Stimulated activated CD8-positive, alpha-beta memory T cell treated with anti-CD3 and anti-CD28 coated beads, Interleukin-4, amount 100 ng/mL, for 1 hour (primary cell): ENCODE measurements around the gene FGF19.
"Not testable (repeated sequence)": the region's sequence is repeated elsewhere in the genome, so short reads cannot be mapped to it uniquely, and the experiment has no call there.

ENCODE experiments used
- DNase-seq, 2 donors: peaks; one replicate each; pipeline ENCODE4 v3.0.0-alpha.2; 2020; ENCODE audit warnings: low read depth in 2 of 2, low spot score in 1 of 2

Gene FGF19

DNA sequence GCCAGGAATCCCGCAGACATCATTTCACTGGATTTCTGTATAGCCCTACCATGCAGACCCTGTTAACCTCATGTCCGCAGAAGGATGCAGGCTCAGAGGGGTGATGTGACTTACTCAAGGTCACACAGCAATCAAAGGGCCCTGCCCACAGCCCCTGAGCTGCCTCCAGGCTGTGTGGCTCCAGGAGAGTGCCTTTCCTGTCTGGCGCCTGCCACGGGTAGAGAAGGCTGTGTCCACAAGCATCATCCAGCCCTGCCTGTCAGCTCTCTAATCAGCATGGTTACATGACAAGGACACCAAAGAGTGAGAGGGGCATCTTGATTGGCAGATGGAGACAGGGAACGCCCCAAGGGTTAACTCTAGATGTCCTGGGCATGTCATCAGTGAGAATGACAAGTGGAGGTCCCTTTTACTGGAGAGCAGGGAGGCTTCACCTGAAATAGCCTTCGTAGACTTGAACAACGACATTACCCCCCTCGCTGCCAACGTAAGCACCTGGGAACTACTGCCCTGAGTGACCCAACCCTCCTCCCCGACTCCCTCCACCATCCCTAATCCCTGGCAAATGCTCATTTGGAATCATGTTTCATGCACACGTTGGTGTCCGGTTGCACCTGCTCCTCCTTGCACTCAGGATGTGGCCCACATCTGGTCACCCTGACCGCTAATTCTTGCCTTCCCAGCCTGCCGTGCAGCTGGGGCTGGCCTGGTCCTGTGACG, 6.9 kb downstream of the FGF19 start:
- no peak for DNase-seq

DNA sequence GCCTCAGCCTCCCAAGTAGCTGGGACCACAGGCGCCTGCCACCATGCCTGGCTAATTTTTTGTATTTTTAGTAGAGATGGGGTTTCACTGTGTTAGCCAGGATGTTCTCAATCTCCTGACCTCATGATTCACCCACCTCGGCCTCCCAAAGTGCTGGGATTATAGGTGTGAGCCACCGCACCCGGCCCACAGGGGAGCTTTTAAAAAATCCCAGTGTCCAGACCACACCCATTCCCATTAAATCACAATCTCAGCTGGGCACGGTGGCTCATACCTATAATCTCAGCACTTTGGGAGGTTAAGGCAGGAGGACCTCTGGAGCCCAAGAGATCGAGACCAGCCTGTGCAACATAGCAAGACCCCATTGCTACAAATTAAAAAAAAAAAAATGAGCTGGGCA, 7.8 kb downstream of the FGF19 start:
- DNase-seq: not testable (repeated sequence)

DNA sequence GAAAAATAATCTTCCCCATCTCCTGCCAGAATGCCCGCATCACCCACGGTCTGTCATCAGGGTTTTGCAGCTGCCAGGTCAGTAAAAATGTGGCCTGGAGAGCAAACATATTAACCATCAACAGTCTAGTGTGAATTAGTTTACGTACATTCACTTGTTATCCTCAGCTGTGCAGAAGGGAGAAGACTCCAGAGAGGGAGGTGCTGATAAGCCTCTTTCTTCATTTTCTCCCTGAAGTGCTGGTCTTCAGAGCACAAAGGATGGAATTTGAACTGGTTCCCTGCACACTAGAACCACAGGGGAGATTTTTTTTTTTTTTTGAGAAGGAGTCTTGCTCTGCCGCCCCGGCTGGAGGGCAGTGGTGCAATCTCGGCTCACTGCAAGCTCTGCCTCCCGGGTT, 8.2 kb downstream of the FGF19 start:
- no peak for DNase-seq

GRCh38 chr11:69694781-69695180, 9.0 kb downstream of the FGF19 start:
- DNase-seq: no peak

- no peak for DNase-seq
Observed at GRCh38 chr11:69692422-69692821, 11.4 kb downstream of the FGF19 start.

DNA sequence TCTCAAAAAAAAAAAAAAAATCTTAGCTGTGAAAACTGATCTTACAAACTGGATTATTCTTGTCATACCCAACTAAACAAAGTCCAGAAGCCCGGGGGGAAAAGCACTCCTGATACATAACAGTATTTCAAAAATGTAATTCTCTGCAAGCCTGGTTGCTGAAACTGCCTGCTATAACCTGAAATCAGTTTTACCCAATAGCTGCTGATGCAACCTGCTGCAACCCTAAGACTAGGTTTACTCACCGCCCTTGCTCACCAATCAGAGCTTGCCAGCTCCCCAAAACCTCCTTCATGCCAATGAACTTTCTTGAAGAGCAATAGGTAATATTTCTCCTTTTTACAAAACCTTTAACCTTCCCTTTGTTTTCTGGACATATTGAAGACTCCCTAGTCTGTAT, 12.4 kb downstream of the FGF19 start:
- no peak for DNase-seq

- DNase-seq: no peak
Observed at GRCh38 chr11:69689484-69690319, 14.1 kb downstream of the FGF19 start.

DNA sequence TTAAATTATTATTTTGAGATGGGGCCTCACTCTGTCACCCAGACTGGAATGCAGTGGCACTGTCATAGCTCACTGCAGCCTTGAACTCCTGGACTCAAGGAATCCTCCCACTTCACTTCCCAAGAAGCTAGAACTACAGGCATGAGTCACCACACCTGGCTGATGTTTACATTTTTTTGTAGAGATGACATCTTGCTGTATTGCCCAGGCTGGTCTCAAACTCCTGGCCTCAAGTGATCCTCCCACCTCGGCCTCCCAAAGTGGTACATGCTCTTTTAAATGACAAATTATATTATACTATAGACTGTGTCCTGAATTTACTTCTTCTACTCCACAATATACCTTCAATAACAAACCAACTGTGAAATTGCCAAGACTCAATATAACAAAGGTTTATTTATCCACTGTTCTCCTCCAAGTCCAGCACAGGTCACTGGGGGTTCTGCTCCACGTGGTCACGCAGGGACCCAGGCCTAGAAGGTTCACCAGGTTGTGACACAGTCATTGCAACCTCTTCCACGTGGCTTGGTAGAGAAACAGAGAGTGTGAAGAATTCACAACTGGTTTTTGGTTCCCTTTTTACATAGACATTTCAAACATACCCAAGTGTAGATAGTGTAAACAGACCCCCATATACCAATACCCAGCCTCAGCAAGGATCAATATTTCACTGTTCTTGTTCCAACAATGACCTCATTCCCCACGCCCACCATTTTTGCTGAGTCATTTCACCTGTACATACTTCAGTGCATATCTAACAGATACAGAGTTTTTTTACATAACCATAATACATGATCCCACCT, 15.7 kb downstream of the FGF19 start:
- DNase-seq: not testable (repeated sequence)

DNA sequence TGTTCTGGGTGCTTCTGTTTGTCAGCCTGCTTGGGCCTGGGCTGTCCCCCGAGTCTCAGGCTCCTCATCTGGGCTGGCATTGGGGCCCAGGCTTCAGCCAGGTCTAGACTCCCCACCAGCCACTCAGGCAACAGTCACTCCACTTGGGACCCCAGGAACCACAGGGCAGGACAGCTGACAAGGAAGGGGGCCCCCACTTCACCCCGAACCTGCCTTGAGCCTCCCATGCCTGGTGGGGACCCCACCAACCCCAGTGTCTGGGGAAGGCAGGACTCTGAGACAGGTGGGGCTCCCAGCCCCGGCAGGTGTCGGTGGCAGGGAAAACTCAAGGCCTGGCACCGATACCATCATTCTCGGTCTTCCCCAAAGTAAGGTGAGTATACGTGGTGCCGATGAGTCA, 17.0 kb downstream of the FGF19 start:
- no peak for DNase-seq

DNA sequence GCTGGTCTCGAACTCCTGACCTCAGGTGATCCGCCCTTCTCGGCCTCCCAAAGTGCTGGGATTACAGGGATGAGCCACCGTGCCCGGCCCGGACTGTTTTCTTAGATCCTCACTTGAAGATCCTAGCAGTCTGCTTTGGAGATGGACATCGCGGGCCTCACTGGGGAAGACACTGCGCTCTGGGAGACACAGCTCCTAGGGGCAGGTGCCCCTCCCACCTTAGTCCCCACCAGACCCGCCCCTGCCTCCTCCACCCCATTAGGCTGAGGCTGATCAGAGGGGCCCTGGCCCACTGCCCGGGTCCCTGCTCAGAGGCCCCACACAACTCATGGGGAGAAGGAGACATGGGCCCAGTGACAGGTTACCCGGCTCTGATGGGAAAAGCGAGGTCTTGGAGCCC, 17.4 kb downstream of the FGF19 start:
- no peak for DNase-seq

- DNase-seq: no peak
Observed at GRCh38 chr11:69685348-69685747, 18.5 kb downstream of the FGF19 start.

GRCh38 chr11:69684651-69685050, 19.2 kb downstream of the FGF19 start:
- no peak for DNase-seq

DNA sequence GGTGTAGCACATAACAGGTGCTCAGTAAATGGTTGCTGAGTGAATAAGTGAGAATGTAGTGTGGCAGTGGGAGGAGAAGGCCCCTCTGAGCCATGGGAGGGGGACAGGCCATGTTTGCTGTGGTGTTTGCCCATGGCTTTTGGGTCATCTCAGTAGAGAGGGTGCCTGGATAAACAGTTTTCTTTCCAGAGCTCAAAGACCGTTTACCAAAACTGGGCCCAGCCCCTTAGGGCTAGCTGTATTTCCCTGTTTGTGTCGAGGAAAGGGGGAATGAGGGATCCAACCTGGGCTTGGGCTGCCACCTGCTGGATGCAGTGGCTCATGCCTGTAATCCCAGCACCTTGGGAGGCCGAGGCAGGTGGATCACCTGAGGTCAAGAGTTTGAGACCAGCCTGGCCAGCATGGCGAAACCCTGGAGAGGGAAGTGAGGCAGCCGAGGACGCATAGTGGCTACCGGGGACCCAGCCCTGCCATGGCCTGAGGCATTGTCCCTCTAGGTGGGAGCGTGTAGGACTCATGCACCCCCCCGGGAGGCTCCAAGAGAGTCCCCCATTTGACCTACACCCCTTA, 20.0 kb downstream of the FGF19 start:
- DNase-seq: no peak

- DNase-seq: no peak
Observed at GRCh38 chr11:69682681-69683326, 21.0 kb downstream of the FGF19 start.

DNA sequence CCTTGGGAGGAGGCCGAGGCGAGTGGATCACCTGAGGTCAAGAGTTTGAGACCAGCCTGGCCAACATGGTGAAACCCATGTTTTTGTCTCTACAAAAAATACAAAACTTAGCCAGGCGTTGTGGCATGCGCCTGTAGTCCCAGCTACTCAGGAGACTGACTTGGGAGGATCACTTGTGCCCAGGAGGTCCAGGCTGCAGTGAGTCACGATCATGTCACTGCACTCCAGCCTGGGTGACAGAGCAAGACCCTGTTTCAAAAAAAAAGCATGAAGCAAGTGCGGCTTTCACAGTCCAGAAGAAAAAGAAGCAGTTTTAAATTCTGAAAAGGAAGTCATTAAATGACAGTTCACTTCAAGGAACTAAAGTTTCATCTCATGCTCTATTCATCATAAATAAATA, 21.6 kb downstream of the FGF19 start:
- DNase-seq: no peak

- no peak for DNase-seq
Observed at GRCh38 chr11:69680688-69681087, 23.1 kb downstream of the FGF19 start.

DNA sequence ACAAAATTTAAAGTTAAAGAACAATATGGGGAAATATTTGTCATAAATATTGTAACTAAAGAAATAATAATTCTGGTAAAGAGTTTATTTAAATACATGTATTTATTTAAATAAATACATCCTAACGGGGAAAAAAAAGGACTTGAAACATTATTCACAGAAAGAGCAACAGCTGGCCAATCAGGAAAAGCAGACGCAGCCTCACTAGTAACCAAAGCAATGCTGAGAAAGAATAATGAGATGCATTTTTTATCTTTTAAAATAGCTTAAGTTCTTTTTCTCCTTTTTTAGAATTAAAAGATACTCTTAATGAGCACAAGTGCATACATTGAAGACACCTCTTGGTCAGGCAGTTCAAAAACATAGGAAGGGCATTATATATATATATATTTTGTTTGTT, 26.1 kb downstream of the FGF19 start:
- DNase-seq: no peak

GRCh38 chr11:69674886-69675714, 28.7 kb downstream of the FGF19 start, which contains the start of gene LTO1:
Gene LTO1, minus strand, starts transcription at chr11:69675353. Its CDS starts 114 bp downstream, at chr11:69675239.
- peak; percentile 89 to 92 for DNase-seq

DNA sequence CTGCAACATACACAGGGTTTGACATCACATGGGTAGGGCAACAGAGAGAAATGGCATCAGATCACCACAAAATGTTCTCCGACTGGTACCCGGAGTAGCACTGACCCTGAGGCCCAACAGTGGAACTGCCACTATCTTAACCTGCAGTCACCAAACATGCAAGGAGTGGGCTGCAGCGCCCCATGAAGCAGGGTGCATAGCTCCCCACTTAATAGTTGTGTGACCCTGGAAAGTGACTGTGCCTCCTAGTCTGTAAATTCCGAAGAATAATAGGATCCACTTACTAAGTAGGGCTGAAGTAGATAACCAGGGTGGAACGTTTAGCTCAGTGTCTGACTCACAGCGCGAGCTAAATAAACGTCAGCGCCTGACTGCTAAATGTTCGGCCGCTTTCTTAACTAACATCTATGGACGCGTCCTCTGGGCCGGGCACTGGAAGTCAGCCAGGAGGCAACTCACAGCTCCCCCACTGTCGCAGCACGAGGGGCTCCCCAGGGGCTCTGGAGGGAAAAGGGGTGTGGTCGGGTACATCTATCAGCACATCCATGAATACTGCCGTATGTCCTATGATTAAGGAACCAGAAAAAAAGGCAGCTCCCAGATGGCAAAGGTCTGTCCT, 29.4 kb downstream of the FGF19 start:
- DNase-seq: no peak
